PC-3 (cell line): ENCODE data around the gene UBE3C. TPM values are rescaled to one million over a fixed set of nuclear protein-coding genes. Genes with fewer than 3 reads are reported as not detected.
"Not testable (repeated sequence)": the region's sequence is repeated elsewhere in the genome, so short reads cannot be mapped to it uniquely, and the experiment has no call there.

Source experiments
- ATAC-seq: fragments of 200-7000 bp; cut with Tn5 transposase; 2 replicates; pipeline ENCODE4 v1.9.1; 2020; ENCODE audit warnings: mild to moderate bottlenecking, moderate library complexity
- BruUV-seq: library from RNA; stranded (reverse); fragments of 400-500 nt; replicated peaks from 2 replicates; lab custom pipeline; 2021; lab: Mats Ljungman, UMichigan
- CTCF ChIA-PET: fragments of 300-600 bp; sonication (Branson Sonifier 250); formaldehyde crosslinking; loops from one replicate; lab custom pipeline; 2022; ENCODE audit warnings: antibody characterized with exemption; lab: Charles Lee
- POLR2A ChIA-PET: fragments of 300-600 bp; sonication (Branson Sonifier 250); formaldehyde crosslinking; loops from one replicate; lab custom pipeline; 2022; ENCODE audit warnings: antibody characterized with exemption; ENCODE audit not compliant: unreplicated experiment; lab: Charles Lee
- DNase-seq: peaks from one replicate; pipeline ENCODE4 v3.0.0-alpha.2; 2015
- H2AFZ ChIP-seq: fragments of 300-600 bp; sonication (generic); 2 replicates; pipeline ENCODE4 v1.6.0; 2016; ENCODE audit warnings: antibody characterized with exemption, low read length
- H3F3A ChIP-seq: fragments of 300-600 bp; sonication (generic); one replicate; pipeline ENCODE4 v1.6.0; 2017; ENCODE audit warnings: antibody characterized with exemption, low read length, control low read depth, mild to moderate bottlenecking; ENCODE audit not compliant: unreplicated experiment
- H3K27ac ChIP-seq: fragments of 300-600 bp; sonication (generic); 2 replicates; pipeline ENCODE4 v1.5.1; 2016; ENCODE audit warnings: mild to moderate bottlenecking, low read length
- H3K27me3 ChIP-seq: fragments of 300-600 bp; sonication (generic); 2 replicates; pipeline ENCODE4 v1.6.1; 2016; ENCODE audit warnings: low read length, mixed read lengths
- H3K36me3 ChIP-seq: fragments of 300-600 bp; sonication (generic); 2 replicates; pipeline ENCODE4 v1.6.1; 2016; ENCODE audit warnings: low read depth, mixed run types, low read length, mixed read lengths
- H3K4me1 ChIP-seq: fragments of 300-600 bp; sonication (generic); 2 replicates; pipeline ENCODE4 v1.5.1; 2016; ENCODE audit warnings: low read length; ENCODE audit not compliant: insufficient read depth
- H3K4me2 ChIP-seq: fragments of 300-600 bp; sonication (generic); 2 replicates; pipeline ENCODE4 v1.6.0; 2016; ENCODE audit warnings: low read length
- H3K4me3 ChIP-seq: fragments of 300-600 bp; sonication (generic); 2 replicates; pipeline ENCODE4 v1.5.1; 2016; ENCODE audit warnings: mild to moderate bottlenecking, low read length, mixed read lengths
- H3K79me2 ChIP-seq: fragments of 300-600 bp; sonication (generic); 2 replicates; pipeline ENCODE4 v1.6.1; 2017; ENCODE audit warnings: low read length, mixed read lengths
- H3K9ac ChIP-seq: fragments of 300-600 bp; sonication (generic); 2 replicates; pipeline ENCODE4 v1.6.0; 2016; ENCODE audit warnings: mild to moderate bottlenecking, low read length
- H3K9me2 ChIP-seq: fragments of 300-600 bp; sonication (generic); replicated peaks from 2 replicates; pipeline ENCODE4 v1.6.1; 2016; ENCODE audit warnings: mixed run types, low read length, mixed read lengths
- H3K9me3 ChIP-seq: fragments of 300-600 bp; sonication (generic); 2 replicates; pipeline ENCODE4 v1.6.1; 2016; ENCODE audit warnings: low read length, mixed read lengths
- H4K20me1 ChIP-seq: fragments of 300-600 bp; sonication (generic); 2 replicates; pipeline ENCODE4 v1.6.1; 2016; ENCODE audit warnings: low read length, mixed read lengths
- CTCF ChIP-seq: fragments of 300-600 bp; sonication (generic); conservative IDR thresholded peaks from 2 replicates; pipeline ENCODE4 v1.5.1; 2017; ENCODE audit warnings: antibody characterized with exemption, low read depth, mild to moderate bottlenecking, low read length
- EZH2 ChIP-seq: fragments of 300-600 bp; sonication (generic); IDR thresholded peaks from one replicate; pipeline ENCODE4 v1.6.1; 2017; ENCODE audit warnings: antibody characterized with exemption, mild to moderate bottlenecking, low read length; ENCODE audit not compliant: unreplicated experiment
- EZH2phosphoT487 ChIP-seq: fragments of 300-600 bp; sonication (generic); IDR thresholded peaks from 2 replicates; pipeline ENCODE4 v1.6.1; 2018; ENCODE audit warnings: mild to moderate bottlenecking, antibody characterized with exemption, low read length, borderline replicate concordance
- intact Hi-C: fragments of 100-400 bp; cut with micrococcal nuclease; formaldehyde crosslinking; loops from 2 replicates; pipeline ENCODE4 v1.9.0; 2023
- total RNA-seq: library from RNA; depleted of rRNA; stranded (reverse); fragments of >200 nt; gene quantifications from 2 replicates; pipeline ENCODE4 v1.2.3, GENCODE V29; 2014

Gene UBE3C
- total RNA-seq, 1 experiment from 2014 or later = 86.6 TPM

GRCh38 chr7:157276091-157276561, 137.4 kb downstream of the UBE3C start:
- DNase-seq (no peak), ATAC-seq (no peak)
- H3K4me1 ChIP-seq = peaks cover 40% of the 10 kb centered on the region
- H3F3A ChIP-seq = no peaks in the 10 kb centered on the region
- H3K4me3 ChIP-seq = no peak overlapping the region
- BruUV-seq = no TSS peak
- no peaks in the 10 kb centered on the region for H3K36me3 ChIP-seq
- no peak overlapping the region for H2AFZ ChIP-seq
- POLR2A ChIA-PET = no interaction called here
- peaks cover 7% of the 10 kb centered on the region; the same call in 1 of the 2 replicates for H3K79me2 ChIP-seq
- H3K4me2 ChIP-seq = no peak overlapping the region
- TF ChIP-seq EZH2 = no peak
- TF ChIP-seq EZH2phosphoT487 = no peak
- no peak for TF ChIP-seq CTCF
- H3K27ac ChIP-seq = no peak overlapping the region
- intact Hi-C loops = loop anchor here (10.0 kb wide), 1 partner anchor 321 kb away; no protein-coding TSS in a partner anchor
- CTCF ChIA-PET = interaction anchor here (0.7 kb wide), 1 partner anchor 51 kb away, joined by 3 read pairs; no protein-coding TSS in a partner anchor
- H3K27me3 ChIP-seq = no peaks in the 10 kb centered on the region
- no peaks in the 10 kb centered on the region for H3K9me3 ChIP-seq
- H4K20me1 ChIP-seq = no peaks in the 10 kb centered on the region
- no peaks in the 10 kb centered on the region for H3K9me2 ChIP-seq
- no peak overlapping the region for H3K9ac ChIP-seq

- ATAC-seq = no peak
- H3K27me3 ChIP-seq = no peaks in the 10 kb centered on the region
- ChIA-PET CTCF (no interaction called here), POLR2A (no interaction called here)
- BruUV-seq = no TSS peak
- no peak overlapping the region for H3K4me3 ChIP-seq
- no peaks in the 10 kb centered on the region for H3K9me3 ChIP-seq
- no peaks in the 10 kb centered on the region for H3K36me3 ChIP-seq
- no peak overlapping the region for H2AFZ ChIP-seq
- H4K20me1 ChIP-seq = no peaks in the 10 kb centered on the region
- peaks cover 12% of the 10 kb centered on the region; the same call in 1 of the 2 replicates for H3K79me2 ChIP-seq
- H3K27ac ChIP-seq = peak overlapping the region; percentile 36; the same call in 1 of the 2 replicates
- H3F3A ChIP-seq = no peaks in the 10 kb centered on the region
- intact Hi-C loops = loop anchor here (10.0 kb wide), 1 partner anchor 322 kb away; no protein-coding TSS in a partner anchor
- DNase-seq = peak; percentile 35
- H3K9ac ChIP-seq = no peak overlapping the region
- H3K9me2 ChIP-seq = no peaks in the 10 kb centered on the region
- no peak overlapping the region for H3K4me2 ChIP-seq
- TF ChIP-seq EZH2phosphoT487 = no peak
- peaks cover 41% of the 10 kb centered on the region for H3K4me1 ChIP-seq
Observed at GRCh38 chr7:157276731-157277562, 138.2 kb downstream of the UBE3C start.

GRCh38 chr7:157277568-157277967, 138.8 kb downstream of the UBE3C start:
- H3K4me3 ChIP-seq, H3K27me3 ChIP-seq, ATAC-seq, H2AFZ ChIP-seq, H3K36me3 ChIP-seq, H3K9me2 ChIP-seq, H4K20me1 ChIP-seq, H3K9me3 ChIP-seq, H3K27ac ChIP-seq, BruUV-seq, POLR2A ChIA-PET, H3F3A ChIP-seq, DNase-seq, CTCF ChIA-PET, H3K9ac ChIP-seq, H3K4me2 ChIP-seq: not testable (repeated sequence)
- Histone ChIP-seq H3K4me1 (peaks cover 42% of the 10 kb centered on the region), H3K79me2 (peaks cover 12% of the 10 kb centered on the region; the same call in 1 of the 2 replicates)
- intact Hi-C loops = loop anchor here (10.0 kb wide), 1 partner anchor 323 kb away; no protein-coding TSS in a partner anchor
